HG03457 (cell line): ENCODE measurements around the gene IFNL1.
"Not testable (repeated sequence)": the region's sequence is repeated elsewhere in the genome, so short reads cannot be mapped to it uniquely, and the experiment has no call there.

Source experiments
- ATAC-seq: cut with Tn5 transposase; IDR thresholded peaks from one replicate; pipeline ENCODE4 v1.9.1; 2021; ENCODE audit warnings: moderate number of reproducible peaks; ENCODE audit not compliant: unreplicated experiment

The IFNL1 gene

DNA sequence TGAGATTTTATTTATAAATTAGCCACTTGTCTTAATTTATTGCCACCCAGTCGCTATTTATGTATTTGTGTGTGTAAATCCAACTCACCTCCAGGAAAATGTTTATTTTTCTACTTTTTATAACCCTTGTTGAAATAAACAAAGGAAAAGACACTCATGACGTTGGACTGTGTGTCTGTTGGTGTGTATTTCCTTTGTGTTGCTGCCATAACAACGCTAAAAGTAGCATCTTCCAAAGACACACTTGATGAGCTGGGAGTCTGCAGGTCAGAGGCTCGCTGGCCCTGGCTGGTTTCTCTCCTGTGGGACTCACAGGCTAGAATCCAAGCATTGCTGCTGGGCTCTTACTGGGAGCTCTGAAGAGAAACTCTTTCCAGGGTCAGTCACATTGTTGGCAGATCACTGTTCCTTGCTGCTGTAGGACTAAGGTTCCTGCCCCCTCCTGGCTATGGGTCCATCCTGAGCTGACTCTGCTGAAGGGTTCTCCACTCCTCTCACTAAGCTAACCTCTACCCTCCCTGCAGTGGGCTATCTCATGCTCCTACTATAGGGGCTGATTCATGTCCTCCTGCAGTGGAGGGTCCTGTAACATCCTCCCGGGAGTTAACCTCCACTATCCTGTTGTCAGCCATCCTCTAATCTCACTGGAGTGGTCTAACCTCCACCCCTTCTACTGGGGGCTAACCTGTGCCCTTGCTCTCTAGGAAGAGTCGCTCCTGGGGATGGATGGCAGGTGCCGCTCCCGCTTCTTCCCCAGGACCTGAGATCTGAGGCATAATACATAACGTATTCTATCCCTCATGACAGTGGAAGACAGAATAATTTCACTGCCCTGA lies 26.0 kb upstream of the IFNL1 start:
- no peak for ATAC-seq

- ATAC-seq = not testable (repeated sequence)
Observed at GRCh38 chr19:39273859-39274258, 22.3 kb upstream of the IFNL1 start.

GRCh38 chr19:39275578-39275977 lies 20.6 kb upstream of the IFNL1 start:
- no peak for ATAC-seq

DNA sequence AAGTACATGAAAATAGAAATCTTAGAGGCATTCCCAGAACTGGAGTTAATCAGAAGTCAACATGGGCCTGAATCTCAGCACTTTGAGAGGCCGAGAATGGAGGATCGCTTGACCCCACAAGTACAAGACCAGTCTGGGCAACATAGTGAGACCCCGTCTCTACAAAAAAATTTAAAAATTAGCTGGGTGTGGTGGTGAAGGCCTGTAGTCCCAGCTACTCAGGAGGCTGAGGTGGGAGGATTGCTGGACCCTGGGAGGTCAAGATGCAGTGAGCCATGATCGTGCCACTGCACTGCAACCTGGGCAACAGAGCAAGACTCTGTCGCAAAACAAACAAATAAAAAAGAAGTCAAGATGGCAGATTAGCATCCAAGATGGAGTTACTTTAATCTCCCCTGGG lies 19.5 kb upstream of the IFNL1 start:
- no peak for ATAC-seq

- no peak for ATAC-seq
Observed at GRCh38 chr19:39277598-39277997, 18.6 kb upstream of the IFNL1 start.

DNA sequence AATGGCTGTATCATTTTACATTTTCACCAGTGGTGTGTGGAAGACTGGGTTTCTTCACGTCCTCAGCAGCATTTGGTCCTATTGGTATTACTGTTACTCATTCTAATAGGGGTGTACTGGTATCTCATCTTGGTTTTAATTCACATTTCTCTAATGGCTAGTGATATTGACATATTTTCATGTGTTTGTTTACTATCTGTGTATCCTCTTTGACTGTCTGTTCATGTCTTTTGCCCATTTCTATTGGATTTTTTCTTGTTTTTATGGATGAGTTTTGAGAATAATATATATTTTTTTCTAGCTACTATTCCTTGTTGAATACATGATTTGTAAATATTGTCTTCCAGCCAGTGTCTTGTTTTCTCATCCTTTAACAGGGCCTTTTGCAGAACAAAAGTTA lies 14.2 kb upstream of the IFNL1 start:
- ATAC-seq = no peak

- no peak for ATAC-seq
Observed at GRCh38 chr19:39284032-39284431, 12.2 kb upstream of the IFNL1 start.

GRCh38 chr19:39293394-39293793 lies 2.8 kb upstream of the IFNL1 start:
- ATAC-seq = no peak

GRCh38 chr19:39296906-39297305 lies 699 bp downstream of the IFNL1 start:
- ATAC-seq = no peak

DNA sequence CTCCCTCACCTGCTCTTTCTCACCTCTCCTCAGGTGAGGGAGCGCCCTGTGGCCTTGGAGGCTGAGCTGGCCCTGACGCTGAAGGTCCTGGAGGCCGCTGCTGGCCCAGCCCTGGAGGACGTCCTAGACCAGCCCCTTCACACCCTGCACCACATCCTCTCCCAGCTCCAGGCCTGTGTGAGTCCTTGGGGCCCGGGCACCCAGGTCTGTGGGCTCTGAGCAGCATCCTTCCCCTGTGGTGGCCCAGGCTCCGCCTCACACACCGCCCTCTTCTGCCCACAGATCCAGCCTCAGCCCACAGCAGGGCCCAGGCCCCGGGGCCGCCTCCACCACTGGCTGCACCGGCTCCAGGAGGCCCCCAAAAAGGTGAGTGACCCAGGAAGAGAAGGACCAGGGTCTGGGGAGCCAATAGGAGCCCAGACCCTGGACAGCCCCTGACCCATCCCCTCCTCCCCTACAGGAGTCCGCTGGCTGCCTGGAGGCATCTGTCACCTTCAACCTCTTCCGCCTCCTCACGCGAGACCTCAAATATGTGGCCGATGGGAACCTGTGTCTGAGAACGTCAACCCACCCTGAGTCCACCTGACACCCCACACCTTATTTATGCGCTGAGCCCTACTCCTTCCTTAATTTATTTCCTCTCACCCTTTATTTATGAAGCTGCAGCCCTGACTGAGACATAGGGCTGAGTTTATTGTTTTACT lies 1.9 kb downstream of the IFNL1 start:
- ATAC-seq = no peak

DNA sequence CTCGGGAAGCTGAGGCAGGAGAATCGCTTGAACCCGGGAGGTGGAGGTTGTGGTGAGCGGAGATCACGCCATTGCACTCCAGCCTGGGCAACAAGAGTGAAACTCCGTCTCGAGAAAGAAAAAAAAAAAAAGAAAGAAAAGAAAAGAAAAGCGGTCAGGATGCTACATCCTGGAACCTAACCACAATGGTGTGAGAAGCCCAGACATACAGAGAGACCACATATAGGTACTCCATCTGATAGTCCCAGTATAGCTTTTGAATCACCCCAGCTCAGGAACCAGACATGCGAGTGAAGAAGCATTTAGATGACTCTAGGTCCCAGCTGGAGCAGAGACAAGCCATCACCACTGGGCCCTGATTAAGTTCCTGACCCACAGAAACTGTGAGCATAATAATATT lies 3.2 kb downstream of the IFNL1 start:
- ATAC-seq = no peak

GRCh38 chr19:39299832-39300231 lies 3.6 kb downstream of the IFNL1 start:
- no peak for ATAC-seq

DNA sequence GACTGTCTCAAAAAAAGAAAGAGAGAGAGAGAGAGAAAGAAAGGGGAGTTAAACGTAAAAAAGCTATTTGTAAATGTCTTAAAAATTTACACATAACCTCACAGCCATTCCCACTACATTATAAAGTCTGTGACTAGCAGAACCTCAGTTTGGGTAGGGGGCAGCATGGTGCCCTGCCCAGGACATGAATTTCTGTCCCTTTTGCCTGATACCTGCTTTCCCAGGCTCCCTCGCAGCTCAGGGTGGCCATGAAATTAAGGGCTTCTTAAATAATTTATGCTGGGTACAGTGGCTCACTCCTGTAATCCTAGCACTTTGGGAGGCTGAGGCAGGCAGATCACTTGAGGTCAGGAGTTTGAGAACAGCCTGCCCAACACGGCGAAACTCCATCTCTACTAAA lies 4.8 kb downstream of the IFNL1 start:
- ATAC-seq = no peak

GRCh38 chr19:39301562-39301961 lies 5.4 kb downstream of the IFNL1 start:
- ATAC-seq = no peak

DNA sequence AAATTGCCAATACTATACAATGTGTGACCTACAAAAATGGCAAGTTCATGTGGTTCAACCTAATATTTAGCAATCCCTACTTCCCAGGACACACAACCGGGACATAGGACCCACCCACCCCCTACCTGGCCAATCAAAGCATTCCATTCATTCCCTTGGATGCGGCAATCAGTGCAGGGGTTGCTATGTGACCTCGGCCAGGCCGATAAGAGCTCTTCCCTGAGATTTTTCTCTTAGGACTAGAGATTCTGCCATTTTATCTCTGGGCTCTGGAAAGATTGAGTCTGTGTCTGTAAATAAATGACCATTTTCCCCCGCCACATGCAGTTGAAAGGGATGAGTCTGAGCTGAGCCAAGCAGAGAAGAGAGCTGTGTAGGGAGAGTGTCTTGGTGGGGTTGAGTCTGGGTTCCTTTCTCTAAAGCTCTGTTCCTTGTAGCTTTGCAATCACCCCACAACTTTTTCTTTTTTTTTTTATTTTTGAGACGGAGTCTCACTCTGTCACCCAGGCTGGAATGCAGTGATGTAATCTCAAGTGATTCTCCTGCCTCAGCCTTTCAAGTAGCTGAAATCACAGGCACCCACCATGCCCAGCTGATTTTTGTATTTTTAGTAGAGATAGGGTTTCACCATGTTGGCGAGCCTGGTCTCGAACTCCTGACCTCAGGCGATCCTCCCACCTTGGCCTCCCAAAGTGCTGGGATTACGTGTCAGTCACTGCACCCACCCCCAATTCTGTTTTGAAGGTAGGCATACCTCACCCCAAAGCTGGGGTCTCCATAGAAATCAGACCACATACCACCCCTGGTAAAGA lies 7.4 kb downstream of the IFNL1 start:
- ATAC-seq = no peak

DNA sequence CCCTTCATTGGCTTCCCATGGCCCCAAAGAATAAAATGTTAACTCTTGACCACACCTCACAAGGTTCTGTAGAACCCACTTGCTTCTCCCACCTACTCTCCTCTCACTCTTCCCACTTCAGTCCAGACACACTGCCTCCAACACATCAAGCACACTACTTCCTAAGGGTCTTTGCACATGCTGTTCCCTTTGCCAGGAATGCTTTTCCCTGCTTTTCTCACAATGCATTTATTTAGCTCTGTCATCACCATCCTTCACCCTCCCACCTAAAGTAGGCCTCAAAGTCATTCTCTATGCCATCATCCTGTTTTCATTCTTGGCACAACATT lies 7.9 kb downstream of the IFNL1 start:
- ATAC-seq = no peak

DNA sequence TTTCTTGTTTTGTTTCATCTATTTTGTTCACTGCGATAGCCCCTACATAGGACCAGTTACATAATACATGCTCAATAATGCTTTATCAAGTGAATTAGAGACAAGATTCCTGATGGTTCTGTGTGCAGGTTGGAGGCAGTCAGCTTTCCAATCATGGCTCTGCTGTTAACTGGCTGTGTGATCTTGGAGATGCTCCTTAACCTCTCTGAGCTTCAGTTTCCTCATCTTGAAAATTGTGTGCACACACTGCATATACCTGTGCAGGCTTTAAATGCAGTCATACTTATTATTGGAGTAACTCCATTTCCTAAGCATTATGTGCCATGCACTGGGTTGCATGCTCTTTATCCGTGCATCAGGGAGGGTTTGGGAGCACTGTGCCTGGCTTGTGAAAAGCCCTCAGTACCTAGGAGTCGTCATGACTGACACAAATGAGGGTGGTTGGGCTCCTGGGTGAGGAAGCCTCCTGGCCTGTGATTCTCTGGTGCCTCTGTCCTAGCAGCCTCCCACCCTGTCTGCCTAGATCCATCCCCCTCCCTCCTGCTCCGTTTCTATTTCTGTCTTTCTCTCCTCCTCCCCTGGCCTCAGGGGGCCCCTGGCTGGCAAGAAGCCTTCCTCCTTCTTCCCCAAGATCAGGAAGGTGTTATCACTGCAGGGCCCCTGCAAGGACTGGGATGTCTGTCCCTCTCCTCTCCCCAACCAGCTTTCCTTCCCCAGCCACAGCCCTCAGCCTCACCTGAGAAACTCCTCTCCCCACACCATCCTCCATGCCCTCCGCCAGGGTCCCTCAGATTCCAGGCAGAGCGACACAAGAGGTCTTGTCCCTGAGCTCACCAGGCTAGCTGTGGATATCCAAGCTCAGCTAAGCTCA lies 8.7 kb downstream of the IFNL1 start:
- no peak for ATAC-seq

DNA sequence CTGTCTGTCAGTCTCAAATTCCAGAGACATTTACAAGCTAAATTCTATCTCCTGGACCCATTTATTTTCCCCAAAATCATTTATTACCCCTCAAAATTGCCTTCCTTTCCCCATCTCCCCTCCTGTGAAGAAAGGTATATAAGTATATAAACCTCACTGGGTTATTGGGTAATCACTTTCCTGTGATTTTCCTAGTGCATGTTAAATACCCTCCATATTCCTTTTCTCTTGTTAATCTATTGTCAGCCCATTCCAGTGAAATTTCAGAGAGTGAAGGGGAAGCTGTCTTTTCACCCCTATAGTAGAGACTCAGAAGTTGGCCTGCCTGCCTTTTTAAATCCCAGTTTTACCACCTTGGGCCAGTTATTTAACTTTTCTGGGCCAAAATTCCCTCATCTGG lies 9.9 kb downstream of the IFNL1 start:
- ATAC-seq = no peak

DNA sequence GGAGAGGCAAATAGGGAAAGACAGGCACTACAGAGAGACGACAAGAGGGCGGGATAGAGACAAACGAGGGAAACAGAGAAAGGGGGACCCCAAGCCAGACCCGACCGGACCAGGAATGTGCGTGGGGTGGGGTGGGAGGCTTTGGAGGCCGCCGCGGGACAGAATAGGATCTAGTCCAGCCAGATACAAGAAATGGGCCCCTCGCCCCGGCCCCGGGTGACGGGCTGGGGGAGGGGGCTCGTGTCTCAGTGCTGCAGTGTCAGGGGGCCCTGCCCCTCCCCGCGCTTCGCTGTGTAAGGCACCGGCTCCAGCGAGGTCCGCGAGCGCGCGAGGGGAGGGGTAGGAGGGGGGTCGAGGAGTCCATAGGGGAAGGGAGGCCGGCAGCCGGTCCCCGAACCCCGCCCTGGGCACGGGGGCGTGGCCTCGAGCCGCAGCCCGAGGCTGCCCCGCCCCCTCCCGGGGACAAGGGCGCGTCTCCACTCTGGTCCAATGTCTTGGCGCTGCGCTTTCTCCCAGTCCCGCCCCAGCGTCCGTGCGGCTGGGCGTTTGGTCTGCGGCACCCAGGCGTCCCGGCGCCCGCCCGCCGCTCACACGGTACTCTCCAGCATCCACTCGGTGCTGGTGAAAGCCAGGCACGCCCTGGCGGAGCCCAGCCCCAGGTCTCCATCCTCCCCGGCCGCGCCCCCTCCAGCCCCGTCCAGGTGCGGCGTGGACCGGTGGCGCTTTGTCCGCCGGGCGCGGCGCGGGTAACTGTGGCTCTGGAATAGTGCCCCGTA lies 11.0 kb downstream of the IFNL1 start:
- ATAC-seq = no peak
